Neural cell (in vitro differentiated cells): ENCODE results near the gene NSDHL. TPM values are rescaled to one million over a fixed set of nuclear protein-coding genes. Genes with fewer than 3 reads are reported as not detected.

Source experiments
- H2AFZ ChIP-seq: fragments of 200-600, 300-800 bp; sonication (generic), shearing (Covaris generic); 2 replicates; pipeline ENCODE4 v1.6.0; 2014; ENCODE audit warnings: low read depth, mild to moderate bottlenecking, antibody characterized with exemption, low read length, moderate library complexity
- H3F3A ChIP-seq: fragments of 200-600 bp; shearing (Covaris generic); 2 replicates; pipeline ENCODE4 v1.6.1; 2016; ENCODE audit warnings: mild to moderate bottlenecking, moderate library complexity, mixed read lengths, antibody characterized with exemption, low read length; ENCODE audit not compliant: insufficient read depth, poor library complexity, severe bottlenecking
- H3K27ac ChIP-seq: fragments of 200-600, 300-800 bp; sonication (generic), shearing (Covaris generic); 2 replicates; pipeline ENCODE4 v1.5.1; 2014; ENCODE audit warnings: mild to moderate bottlenecking, low read length, moderate library complexity
- H3K27me3 ChIP-seq: fragments of 300-800, 200-600 bp; sonication (generic), shearing (Covaris generic); 2 replicates; pipeline ENCODE4 v1.6.0; 2014; ENCODE audit warnings: mild to moderate bottlenecking, low read depth, low read length, moderate library complexity; ENCODE audit not compliant: insufficient read depth
- H3K36me3 ChIP-seq: fragments of 300-800, 200-600 bp; sonication (generic), shearing (Covaris generic); 2 replicates; pipeline ENCODE4 v1.5.1; 2014; ENCODE audit warnings: mild to moderate bottlenecking, antibody characterized with exemption, low read length, moderate library complexity; ENCODE audit not compliant: insufficient read depth
- H3K4me2 ChIP-seq: fragments of 300-800, 200-600 bp; sonication (generic), shearing (Covaris generic); 2 replicates; pipeline ENCODE4 v1.6.0; 2014; ENCODE audit warnings: mild to moderate bottlenecking, low read length
- H3K4me3 ChIP-seq: fragments of 300-800, 200-600 bp; sonication (generic), shearing (Covaris generic); 2 replicates; pipeline ENCODE4 v1.5.1; 2014; ENCODE audit warnings: mild to moderate bottlenecking, low read length, moderate library complexity
- H3K79me2 ChIP-seq: fragments of 200-600 bp; shearing (Covaris generic); replicated peaks from 2 replicates; pipeline ENCODE4 v1.6.0; 2014; ENCODE audit warnings: mild to moderate bottlenecking, low read length, moderate library complexity; ENCODE audit not compliant: insufficient read depth
- H3K9ac ChIP-seq: fragments of 300-800, 200-600 bp; sonication (generic), shearing (Covaris generic); 2 replicates; pipeline ENCODE4 v1.6.1; 2016; ENCODE audit warnings: mild to moderate bottlenecking, low read length, mixed read lengths
- H3K9me2 ChIP-seq: fragments of 200-600 bp; shearing (Covaris generic); 2 replicates; pipeline ENCODE4 v1.6.1; 2016; ENCODE audit warnings: mild to moderate bottlenecking, low read length, mixed read lengths; ENCODE audit not compliant: insufficient read depth
- H3K9me3 ChIP-seq: fragments of 200-600, 300-800 bp; sonication (generic), shearing (Covaris generic); 2 replicates; pipeline ENCODE4 v1.6.1; 2016; ENCODE audit warnings: mild to moderate bottlenecking, mixed run types, low read length, moderate library complexity, mixed read lengths
- H4K20me1 ChIP-seq: fragments of 200-600 bp; shearing (Covaris generic); 2 replicates; pipeline ENCODE4 v1.6.1; 2016; ENCODE audit warnings: mild to moderate bottlenecking, mixed run types; ENCODE audit not compliant: insufficient read depth
- EP300 ChIP-seq: fragments of 450-650 bp; conservative IDR thresholded peaks from 2 replicates; pipeline ENCODE4 v1.6.1; 2014; ENCODE audit warnings: antibody characterized with exemption, mild to moderate bottlenecking, moderate library complexity; ENCODE audit not compliant: poor library complexity, severe bottlenecking
- EZH2 ChIP-seq: fragments of 200-600, 300-800 bp; shearing (Covaris generic), sonication (generic); IDR thresholded peaks from 2 replicates; pipeline ENCODE4 v1.6.1; 2014; ENCODE audit warnings: antibody characterized with exemption, low read length, borderline replicate concordance, mild to moderate bottlenecking; ENCODE audit not compliant: insufficient read depth, poor library complexity, severe bottlenecking
- MXI1 ChIP-seq: fragments of 450-650 bp; conservative IDR thresholded peaks from 2 replicates; pipeline ENCODE4 v1.6.1; 2014; ENCODE audit warnings: antibody characterized with exemption, mild to moderate bottlenecking; ENCODE audit not compliant: poor library complexity, severe bottlenecking
- POLR2AphosphoS5 ChIP-seq: IDR thresholded peaks from 2 replicates; pipeline ENCODE4 v1.6.1; 2012
- RAD21 ChIP-seq: fragments of 450-650 bp; conservative IDR thresholded peaks from 2 replicates; pipeline ENCODE4 v1.6.1; 2014; ENCODE audit warnings: antibody characterized with exemption, mild to moderate bottlenecking, moderate library complexity
- SMC3 ChIP-seq: fragments of 450-650 bp; conservative IDR thresholded peaks from 2 replicates; pipeline ENCODE4 v1.6.1; 2014; ENCODE audit warnings: antibody characterized with exemption, mild to moderate bottlenecking, moderate library complexity; ENCODE audit not compliant: poor library complexity
- TAF1 ChIP-seq: IDR thresholded peaks from 2 replicates; pipeline ENCODE4 v1.6.1; 2012; ENCODE audit warnings: low read depth
- polyA plus RNA-seq: library from polyadenylated mRNA; depleted of rRNA; stranded (reverse); fragments of >200 nt; gene quantifications from 2 replicates; pipeline ENCODE4 v1.2.3, GENCODE V29; 2014
- TF ChIP-seq, protein P1 (sequence below): fragments of 450-650 bp; IDR thresholded peaks from 2 replicates; pipeline ENCODE4 v1.5.1; 2014; ENCODE audit warnings: antibody characterized with exemption, mild to moderate bottlenecking, moderate library complexity; ENCODE audit not compliant: poor library complexity, severe bottlenecking
- TF ChIP-seq, protein P2 (sequence below): IDR thresholded peaks from 2 replicates; pipeline ENCODE4 v1.6.1; 2012; ENCODE audit warnings: borderline replicate concordance

The NSDHL gene
- polyA plus RNA-seq, 1 donor from 2014 or later = 18.4 TPM

DNA sequence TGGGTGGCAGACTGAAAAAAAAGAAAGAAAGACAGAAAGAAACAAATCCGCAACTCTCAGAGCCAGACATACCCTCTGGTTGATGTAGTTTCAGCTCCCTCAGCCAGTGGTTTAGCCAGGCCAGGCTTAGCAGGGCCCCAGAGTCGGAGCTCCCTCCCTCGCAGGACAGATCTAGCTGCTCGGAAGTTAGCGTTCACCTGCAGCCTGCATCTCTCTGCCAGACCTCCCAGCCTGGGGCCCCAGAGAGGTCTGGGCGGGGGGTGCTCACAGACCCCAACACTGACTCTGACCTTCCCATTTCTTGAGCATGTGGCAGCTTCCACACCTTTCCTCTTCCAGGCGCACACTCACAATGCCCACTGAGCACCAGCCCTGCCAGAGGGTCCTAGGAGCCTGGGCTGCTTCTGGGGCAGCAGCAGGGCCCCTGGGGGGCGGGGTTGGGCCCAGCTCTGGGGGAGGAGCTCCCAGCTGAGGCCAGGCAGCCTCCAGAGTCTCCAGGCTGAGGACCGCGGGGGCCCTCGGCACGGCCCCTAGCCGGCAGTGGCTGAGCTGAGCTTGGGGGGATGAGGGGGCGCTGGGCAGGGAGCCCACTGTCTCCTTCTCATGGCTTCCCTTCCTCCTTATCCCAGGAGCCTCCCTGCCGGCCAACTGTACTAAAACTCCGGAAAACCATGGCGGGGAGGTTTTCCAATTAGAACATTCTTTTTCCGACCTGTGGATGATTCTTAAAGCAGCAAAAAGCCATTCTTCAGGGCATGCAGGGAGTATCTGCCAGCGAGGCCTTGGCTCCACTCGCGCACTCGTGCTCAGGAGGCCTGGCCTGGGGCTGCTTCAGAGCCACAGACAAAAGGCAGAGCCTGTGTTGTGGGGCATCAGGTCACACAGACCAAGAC lies 62.4 kb downstream of the NSDHL start:
- Histone ChIP-seq H3K27ac (no peak overlapping the region), H4K20me1 (no peaks in the 10 kb centered on the region), H3F3A (no peaks in the 10 kb centered on the region), H3K9me2 (no peaks in the 10 kb centered on the region), H3K27me3 (no peaks in the 10 kb centered on the region), H3K79me2 (no peaks in the 10 kb centered on the region), H2AFZ (no peak overlapping the region), H3K4me2 (no peak overlapping the region), H3K4me3 (no peak overlapping the region), H3K36me3 (no peaks in the 10 kb centered on the region), H3K9me3 (no peaks in the 10 kb centered on the region), H3K9ac (no peak overlapping the region)
- TF ChIP-seq, protein P1, sequence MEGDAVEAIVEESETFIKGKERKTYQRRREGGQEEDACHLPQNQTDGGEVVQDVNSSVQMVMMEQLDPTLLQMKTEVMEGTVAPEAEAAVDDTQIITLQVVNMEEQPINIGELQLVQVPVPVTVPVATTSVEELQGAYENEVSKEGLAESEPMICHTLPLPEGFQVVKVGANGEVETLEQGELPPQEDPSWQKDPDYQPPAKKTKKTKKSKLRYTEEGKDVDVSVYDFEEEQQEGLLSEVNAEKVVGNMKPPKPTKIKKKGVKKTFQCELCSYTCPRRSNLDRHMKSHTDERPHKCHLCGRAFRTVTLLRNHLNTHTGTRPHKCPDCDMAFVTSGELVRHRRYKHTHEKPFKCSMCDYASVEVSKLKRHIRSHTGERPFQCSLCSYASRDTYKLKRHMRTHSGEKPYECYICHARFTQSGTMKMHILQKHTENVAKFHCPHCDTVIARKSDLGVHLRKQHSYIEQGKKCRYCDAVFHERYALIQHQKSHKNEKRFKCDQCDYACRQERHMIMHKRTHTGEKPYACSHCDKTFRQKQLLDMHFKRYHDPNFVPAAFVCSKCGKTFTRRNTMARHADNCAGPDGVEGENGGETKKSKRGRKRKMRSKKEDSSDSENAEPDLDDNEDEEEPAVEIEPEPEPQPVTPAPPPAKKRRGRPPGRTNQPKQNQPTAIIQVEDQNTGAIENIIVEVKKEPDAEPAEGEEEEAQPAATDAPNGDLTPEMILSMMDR = no peak
- TF ChIP-seq TAF1 (no peak), POLR2AphosphoS5 (no peak), RAD21 (no peak), MXI1 (no peak), EZH2 (no peak), SMC3 (no peak)
- TF ChIP-seq, protein P2, sequence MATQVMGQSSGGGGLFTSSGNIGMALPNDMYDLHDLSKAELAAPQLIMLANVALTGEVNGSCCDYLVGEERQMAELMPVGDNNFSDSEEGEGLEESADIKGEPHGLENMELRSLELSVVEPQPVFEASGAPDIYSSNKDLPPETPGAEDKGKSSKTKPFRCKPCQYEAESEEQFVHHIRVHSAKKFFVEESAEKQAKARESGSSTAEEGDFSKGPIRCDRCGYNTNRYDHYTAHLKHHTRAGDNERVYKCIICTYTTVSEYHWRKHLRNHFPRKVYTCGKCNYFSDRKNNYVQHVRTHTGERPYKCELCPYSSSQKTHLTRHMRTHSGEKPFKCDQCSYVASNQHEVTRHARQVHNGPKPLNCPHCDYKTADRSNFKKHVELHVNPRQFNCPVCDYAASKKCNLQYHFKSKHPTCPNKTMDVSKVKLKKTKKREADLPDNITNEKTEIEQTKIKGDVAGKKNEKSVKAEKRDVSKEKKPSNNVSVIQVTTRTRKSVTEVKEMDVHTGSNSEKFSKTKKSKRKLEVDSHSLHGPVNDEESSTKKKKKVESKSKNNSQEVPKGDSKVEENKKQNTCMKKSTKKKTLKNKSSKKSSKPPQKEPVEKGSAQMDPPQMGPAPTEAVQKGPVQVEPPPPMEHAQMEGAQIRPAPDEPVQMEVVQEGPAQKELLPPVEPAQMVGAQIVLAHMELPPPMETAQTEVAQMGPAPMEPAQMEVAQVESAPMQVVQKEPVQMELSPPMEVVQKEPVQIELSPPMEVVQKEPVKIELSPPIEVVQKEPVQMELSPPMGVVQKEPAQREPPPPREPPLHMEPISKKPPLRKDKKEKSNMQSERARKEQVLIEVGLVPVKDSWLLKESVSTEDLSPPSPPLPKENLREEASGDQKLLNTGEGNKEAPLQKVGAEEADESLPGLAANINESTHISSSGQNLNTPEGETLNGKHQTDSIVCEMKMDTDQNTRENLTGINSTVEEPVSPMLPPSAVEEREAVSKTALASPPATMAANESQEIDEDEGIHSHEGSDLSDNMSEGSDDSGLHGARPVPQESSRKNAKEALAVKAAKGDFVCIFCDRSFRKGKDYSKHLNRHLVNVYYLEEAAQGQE = no peak

DNA sequence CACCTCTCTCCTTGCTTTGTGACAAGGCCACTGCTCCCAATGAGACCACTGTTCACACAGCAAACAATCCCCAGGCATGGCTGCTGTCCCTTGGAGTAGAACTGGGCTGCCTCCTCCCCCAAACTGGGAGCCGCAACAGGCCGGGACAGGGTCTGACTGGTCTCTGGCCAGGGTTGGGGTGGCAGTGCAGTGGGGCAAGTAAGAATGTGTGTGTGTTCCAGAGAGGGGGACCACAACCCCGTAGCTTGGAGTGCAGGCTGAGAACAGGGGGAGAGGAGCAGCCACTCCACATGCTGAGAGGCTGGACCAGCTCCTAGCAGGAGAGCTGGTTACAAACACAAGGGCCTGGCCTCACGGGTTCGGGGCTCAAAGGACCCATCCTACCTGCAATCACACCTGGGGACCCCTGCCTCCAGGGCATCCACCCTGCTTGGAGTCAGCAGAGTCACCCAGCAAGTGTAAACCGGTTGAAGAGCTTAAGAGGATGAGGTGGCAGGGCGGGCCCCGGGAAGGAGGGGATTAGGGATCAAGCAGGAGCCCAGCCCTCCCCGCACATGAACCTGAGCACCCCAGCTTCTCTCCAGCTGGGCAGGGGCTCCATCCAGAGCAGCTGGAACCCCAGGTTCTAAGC lies 63.2 kb downstream of the NSDHL start:
- no peaks in the 10 kb centered on the region for H3K27me3 ChIP-seq
- H3K36me3 ChIP-seq = no peaks in the 10 kb centered on the region
- H3K9me3 ChIP-seq = no peaks in the 10 kb centered on the region
- H3K79me2 ChIP-seq = no peaks in the 10 kb centered on the region
- H2AFZ ChIP-seq = no peak overlapping the region
- H3F3A ChIP-seq = no peaks in the 10 kb centered on the region
- H3K4me2 ChIP-seq = no peak overlapping the region
- H3K4me3 ChIP-seq = no peak overlapping the region
- no peaks in the 10 kb centered on the region for H4K20me1 ChIP-seq
- H3K9ac ChIP-seq = no peak overlapping the region
- H3K9me2 ChIP-seq = no peaks in the 10 kb centered on the region
- H3K27ac ChIP-seq = no peak overlapping the region
- TF ChIP-seq, protein P2 = no peak
- TF ChIP-seq MXI1 = no peak
- TF ChIP-seq, protein P1 = no peak
- TF ChIP-seq EP300 = no peak
- TF ChIP-seq TAF1 = no peak
- no peak for TF ChIP-seq SMC3
- no peak for TF ChIP-seq POLR2AphosphoS5
- TF ChIP-seq EZH2 = no peak
